H1 (cell line): ENCODE results near the gene TOR1B. TPM values are rescaled to one million over a fixed set of nuclear protein-coding genes. Genes with fewer than 3 reads are reported as not detected.

Experiments used
- CTCF ChIA-PET: fragments of 300-600 bp; sonication (Branson Sonifier 250); formaldehyde crosslinking; loops from one replicate; lab custom pipeline; 2021; ENCODE audit not compliant: partially characterized antibody; lab: Charles Lee
- POLR2A ChIA-PET: fragments of 300-600 bp; sonication (Branson Sonifier 250); formaldehyde crosslinking; loops from one replicate; lab custom pipeline; 2021; ENCODE audit warnings: inconsistent platforms; ENCODE audit not compliant: partially characterized antibody; lab: Charles Lee
- DNase-seq, 2 experiments: peaks; one replicate each; pipeline versions ENCODE4 v3.0.0 to v3.0.0-alpha.2; 2010 to 2022; ENCODE audit warnings: low spot score in 2 of 2, low read depth in 1 of 2, mixed read lengths in 1 of 2
- FAIRE-seq: peaks from 2 replicates; lab custom pipeline; 2011; peaks lifted over from hg19 to GRCh38; lab: Jason Lieb, UNC
- H2AFZ ChIP-seq: 2 replicates; pipeline ENCODE4 v1.8.1; 2012; ENCODE audit warnings: low read length, inconsistent platforms
- H2AK5ac ChIP-seq: 2 replicates; pipeline ENCODE4 v1.6.1; 2013; ENCODE audit warnings: low read depth, low read length
- H2BK120ac ChIP-seq: replicated peaks from 2 replicates; pipeline ENCODE3; 2013; ENCODE audit warnings: low read depth, low read length, inconsistent platforms
- H2BK12ac ChIP-seq: 2 replicates; pipeline ENCODE4 v1.6.1; 2013; ENCODE audit warnings: low read depth, low read length
- H2BK15ac ChIP-seq: 2 replicates; pipeline ENCODE4 v1.6.1; 2013; ENCODE audit warnings: low read length
- H2BK20ac ChIP-seq: 2 replicates; pipeline ENCODE4 v1.6.1; 2013; ENCODE audit warnings: low read length
- H2BK5ac ChIP-seq: 2 replicates; pipeline ENCODE4 v1.6.1; 2013; ENCODE audit warnings: low read depth, low read length
- H3K14ac ChIP-seq: 2 replicates; pipeline ENCODE4 v1.6.1; 2013; ENCODE audit warnings: inconsistent platforms; ENCODE audit not compliant: insufficient read length
- H3K18ac ChIP-seq: 2 replicates; pipeline ENCODE4 v1.6.1; 2013; ENCODE audit warnings: low read length; ENCODE audit errors: extremely low read depth
- H3K23ac ChIP-seq: 2 replicates; pipeline ENCODE4 v1.6.1; 2013; ENCODE audit warnings: inconsistent platforms; ENCODE audit not compliant: insufficient read length
- H3K23me2 ChIP-seq: 2 replicates; pipeline ENCODE4 v1.6.1; 2013; ENCODE audit warnings: low read depth, low read length
- H3K27ac ChIP-seq: 2 replicates; pipeline ENCODE4 v1.6.1; 2011; ENCODE audit warnings: low read depth, low read length, inconsistent platforms
- H3K27me3 ChIP-seq, 4 experiments: replicated peaks in 1 of 4; 1 replicate in 1 of 4; 2 replicates in 3 of 4; pipeline versions ENCODE4 v1.6.1 to v1.8.1; 2011 to 2013; ENCODE audit warnings: low read length in 3 of 4, mild to moderate bottlenecking in 3 of 4, inconsistent platforms in 2 of 4, mixed read lengths in 2 of 4, moderate library complexity in 1 of 4; ENCODE audit not compliant: control insufficient read depth in 3 of 4, insufficient read depth in 3 of 4; ENCODE audit errors: extremely low read depth in 1 of 4
- H3K36me3 ChIP-seq, 4 experiments: 2 replicates each; pipeline versions ENCODE4 v1.6.1 to v1.8.1; 2011 to 2013; ENCODE audit warnings: mild to moderate bottlenecking in 4 of 4, low read length in 3 of 4, moderate library complexity in 2 of 4, control low read depth in 1 of 4, inconsistent platforms in 1 of 4; ENCODE audit not compliant: insufficient read depth in 4 of 4, control insufficient read depth in 2 of 4
- H3K4ac ChIP-seq: replicated peaks from 2 replicates; pipeline ENCODE3; 2013; ENCODE audit warnings: low read length, low read depth, mixed read lengths, inconsistent platforms; ENCODE audit not compliant: insufficient read length
- H3K4me1 ChIP-seq, 4 experiments: replicated peaks in 1 of 4; 1 replicate in 1 of 4; 2 replicates in 3 of 4; pipeline versions ENCODE4 v1.6.1 to v1.8.1; 2011 to 2013; ENCODE audit warnings: low read length in 3 of 4, inconsistent platforms in 2 of 4, mixed read lengths in 1 of 4; ENCODE audit not compliant: insufficient read depth in 4 of 4, control insufficient read depth in 3 of 4
- H3K4me2 ChIP-seq, 2 experiments: 2 replicates each; pipeline versions ENCODE4 v1.6.1 to v1.8.1; 2011 to 2013; ENCODE audit warnings: low read depth in 2 of 2, low read length in 2 of 2, control low read depth in 1 of 2, inconsistent platforms in 1 of 2, mild to moderate bottlenecking in 1 of 2; ENCODE audit not compliant: insufficient read depth in 1 of 2
- H3K4me3 ChIP-seq, 4 experiments: fragments of 200-600, 300-600 bp in 1 of 4; sonication (generic), shearing (Covaris generic), sonication (Bioruptor Twin) in 1 of 4; 2 replicates each; pipeline versions ENCODE4 v1.5.1 to v1.8.1; 2011 to 2016; ENCODE audit warnings: low read length in 4 of 4, low read depth in 3 of 4, control low read depth in 2 of 4, inconsistent platforms in 2 of 4, mild to moderate bottlenecking in 2 of 4, mixed read lengths in 1 of 4, moderate library complexity in 1 of 4; ENCODE audit not compliant: insufficient read depth in 2 of 4; ENCODE audit errors: extremely low read depth in 1 of 4
- H3K56ac ChIP-seq: replicated peaks from 2 replicates; pipeline ENCODE3; 2013; ENCODE audit warnings: low read depth, mild to moderate bottlenecking, mixed read lengths, low read length, inconsistent platforms; ENCODE audit not compliant: insufficient read length
- H3K79me1 ChIP-seq: 2 replicates; pipeline ENCODE4 v1.6.1; 2013; ENCODE audit warnings: low read depth, low read length, control low read depth
- H3K79me2 ChIP-seq, 2 experiments: 2 replicates each; pipeline versions ENCODE4 v1.6.1 to v1.8.1; 2012 to 2013; ENCODE audit warnings: low read length in 2 of 2, mild to moderate bottlenecking in 2 of 2, inconsistent platforms in 1 of 2; ENCODE audit not compliant: insufficient read depth in 2 of 2, control insufficient read depth in 1 of 2
- H3K9ac ChIP-seq, 4 experiments: replicated peaks in 1 of 4; 1 replicate in 1 of 4; 2 replicates in 3 of 4; pipeline versions ENCODE4 v1.6.1 to v1.8.1; 2011 to 2013; ENCODE audit warnings: low read depth in 3 of 4, low read length in 3 of 4, control low read depth in 2 of 4, mild to moderate bottlenecking in 2 of 4, moderate library complexity in 2 of 4, inconsistent platforms in 1 of 4; ENCODE audit errors: extremely low read depth in 1 of 4
- H3K9me3 ChIP-seq, 2 experiments: 2 replicates each; pipeline versions ENCODE4 v1.6.1 to v1.8.1; 2012 to 2013; ENCODE audit warnings: mild to moderate bottlenecking in 2 of 2, moderate library complexity in 2 of 2, control low read depth in 1 of 2, inconsistent platforms in 1 of 2, low read depth in 1 of 2, low read length in 1 of 2, mixed read lengths in 1 of 2; ENCODE audit not compliant: insufficient read depth in 2 of 2
- H4K20me1 ChIP-seq, 2 experiments: replicated peaks in 1 of 2; 2 replicates each; pipeline versions ENCODE3 to v1.8.1; 2011 to 2013; ENCODE audit warnings: inconsistent platforms in 2 of 2, low read length in 2 of 2, mild to moderate bottlenecking in 1 of 2; ENCODE audit not compliant: insufficient read depth in 2 of 2, control insufficient read depth in 1 of 2
- H4K5ac ChIP-seq: 2 replicates; pipeline ENCODE4 v1.6.1; 2013; ENCODE audit warnings: low read length, low read depth, mixed read lengths, inconsistent platforms; ENCODE audit not compliant: insufficient read length
- H4K8ac ChIP-seq: 2 replicates; pipeline ENCODE4 v1.8.0; 2013; ENCODE audit warnings: mild to moderate bottlenecking, moderate library complexity, low read length, inconsistent platforms; ENCODE audit not compliant: insufficient read depth; ENCODE audit errors: extremely low read depth
- H4K91ac ChIP-seq: replicated peaks from 2 replicates; pipeline ENCODE3; 2013; ENCODE audit warnings: low read length, mixed read lengths, inconsistent platforms; ENCODE audit not compliant: insufficient read length
- BRCA1 ChIP-seq: IDR thresholded peaks from 2 replicates; pipeline ENCODE4 v1.6.1; 2012; ENCODE audit warnings: low read depth, low read length, improper control_type of control experiment
- CEBPB ChIP-seq: IDR thresholded peaks from 2 replicates; pipeline ENCODE4 v1.6.1; 2012; ENCODE audit warnings: low read depth, low read length
- WGBS, 2 experiments: shearing (Covaris generic) in 1 of 2; methylation state at CpG; one replicate each; pipeline versions ENCODE4 v1.1.6 to v1.1.7; 2013 to 2015; ENCODE audit warnings: low lambda C conversion rate in 2 of 2, mixed read lengths in 2 of 2, inconsistent platforms in 1 of 2, low coverage in 1 of 2, missing lambda C conversion rate in 1 of 2; ENCODE audit not compliant: insufficient replicate concordance in 2 of 2, insufficient coverage in 1 of 2, insufficient read length in 1 of 2; ENCODE audit errors: extremely low coverage in 1 of 2, missing lambda C conversion rate in 1 of 2; 5-methylcytosine and 5-hydroxymethylcytosine counted together
- polyA plus RNA-seq, 7 experiments: library from polyadenylated mRNA; depleted of rRNA in 3 of 7; stranded (reverse) in 5 of 7; unstranded in 2 of 7; fragments of >200 nt in 5 of 7; fragments of 200-250 nt in 2 of 7; gene quantifications; 1 replicate in 5 of 7; 2 replicates in 1 of 7; 4 replicates in 1 of 7; pipeline versions ENCODE4 v1.2.1 to v1.2.3, GENCODE V29; 2011 to 2013; ENCODE audit warnings: missing spikeins in 2 of 7, mixed read lengths in 2 of 7
- total RNA-seq: library from RNA; stranded (reverse); fragmentation: NEBNext Ultra II Directional; extraction: Animal tissue kit (Norgen Biotek cat#: 25700); gene quantifications from 2 replicates; pipeline ENCODE4 v1.2.1, GENCODE V29; 2021

TOR1B gene
- total and polyA plus RNA-seq, 2 of the 8 experiments (the other 6 are each of a cell fraction or from before 2014, with no cell fraction given) = 11.4 to 17.4 TPM

- Histone ChIP-seq H3K79me1 (peaks cover 6% of the 10 kb centered on the region), H3K23ac (no peak overlapping the region), H3K56ac (no peak overlapping the region), H3K23me2 (peaks cover 5% of the 10 kb centered on the region; the same call in 1 of the 2 replicates), H3K27ac (no peak overlapping the region), H3K9me3 (no peaks in the 10 kb centered on the region), H4K91ac (no peak overlapping the region), H3K36me3 (peaks cover 20 to 43% (median 32%) of the 10 kb centered on the region in 4 experiments), H4K8ac (no peak overlapping the region), H3K4me2 (no peak overlapping the region), H2BK20ac (no peak overlapping the region), H4K20me1 (peaks cover 2 to 6% of the 10 kb centered on the region in 2 experiments), H3K4ac (no peak overlapping the region), H3K4me1 (peaks cover 0 to 5% (median 4%) of the 10 kb centered on the region in 4 experiments; a peak in 5 of 7 replicates), H2BK12ac (no peak overlapping the region), H3K27me3 (no peaks in the 10 kb centered on the region; a peak in 1 of 7 replicates), H2BK120ac (no peak overlapping the region), H3K9ac (no peak overlapping the region), H3K79me2 (peaks cover 0 to 11% of the 10 kb centered on the region in 2 experiments; a peak in 2 of 4 replicates), H2BK15ac (no peak overlapping the region), H3K18ac (no peak overlapping the region), H3K14ac (no peak overlapping the region), H3K4me3 (no peak overlapping the region), H2AFZ (no peak overlapping the region), H2BK5ac (no peak overlapping the region), H4K5ac (no peak overlapping the region), H2AK5ac (no peak overlapping the region)
- 92% methylated on average over 1 of the region's 1 CpG; no CpG with 5 or more reads in 1 of the 2 experiments for WGBS, 2 experiments
- ChIA-PET CTCF (interaction anchor here (0.7 to 1.3 kb wide), 2 partner anchors 41 to 240 kb away, joined by 3 read pairs; no protein-coding TSS in a partner anchor), POLR2A (interaction anchor here (0.6 to 1.6 kb wide), 3 partner anchors 8 to 275 kb away, joined by 3 to 4 read pairs (median 3); no protein-coding TSS in a partner anchor)
- FAIRE-seq (no peak), DNase-seq (no peak)
- no peak for TF ChIP-seq CEBPB
- TF ChIP-seq BRCA1 = no peak
Measured at GRCh38 chr9:129826759-129827158, 23.8 kb downstream of the TOR1B start.
